Activated naive CD4-positive, alpha-beta T cell treated with anti-CD3 and anti-CD28 coated beads, Interleukin-2, amount 50 U/mL, for 72 hours (primary cell): ENCODE measurements around the gene SAMD8. TPM values are rescaled to one million over a fixed set of nuclear protein-coding genes. Genes with fewer than 3 reads are reported as not detected.
A peak's percentile ranks its signal among the peaks of the same experiment; 100 is the strongest.

Experiments
- ATAC-seq, 2 donors: fragments of 150-1000 bp; cut with Tn5 transposase; 2 replicates each; pipeline ENCODE4 v1.10.0; 2021; ENCODE audit warnings: mild to moderate bottlenecking in 2 of 2, moderate library complexity in 2 of 2
- DNase-seq, 2 donors: peaks; one replicate each; pipeline ENCODE4 v3.0.0; 2021 to 2022; ENCODE audit warnings: low spot score in 2 of 2
- H3K27ac Mint-ChIP-seq, 2 donors: one replicate each; pipeline ENCODE4 v1.8.0; 2022; ENCODE audit warnings: mild to moderate bottlenecking in 2 of 2, mixed read lengths in 2 of 2
- H3K36me3 Mint-ChIP-seq, 2 donors: one replicate each; pipeline ENCODE4 v1.8.0; 2022; ENCODE audit warnings: mixed read lengths in 2 of 2
- H3K9me3 Mint-ChIP-seq, 2 donors: one replicate each; pipeline ENCODE4 v1.8.0; 2022; ENCODE audit warnings: mixed read lengths in 2 of 2
- total RNA-seq, 2 donors: library from RNA; stranded (reverse); gene quantifications; one replicate each; pipeline ENCODE4 v1.2.3, GENCODE V29; 2022

Gene SAMD8
- total RNA-seq, 2 donors from 2014 or later = 24.9 to 32.2 TPM

DNA sequence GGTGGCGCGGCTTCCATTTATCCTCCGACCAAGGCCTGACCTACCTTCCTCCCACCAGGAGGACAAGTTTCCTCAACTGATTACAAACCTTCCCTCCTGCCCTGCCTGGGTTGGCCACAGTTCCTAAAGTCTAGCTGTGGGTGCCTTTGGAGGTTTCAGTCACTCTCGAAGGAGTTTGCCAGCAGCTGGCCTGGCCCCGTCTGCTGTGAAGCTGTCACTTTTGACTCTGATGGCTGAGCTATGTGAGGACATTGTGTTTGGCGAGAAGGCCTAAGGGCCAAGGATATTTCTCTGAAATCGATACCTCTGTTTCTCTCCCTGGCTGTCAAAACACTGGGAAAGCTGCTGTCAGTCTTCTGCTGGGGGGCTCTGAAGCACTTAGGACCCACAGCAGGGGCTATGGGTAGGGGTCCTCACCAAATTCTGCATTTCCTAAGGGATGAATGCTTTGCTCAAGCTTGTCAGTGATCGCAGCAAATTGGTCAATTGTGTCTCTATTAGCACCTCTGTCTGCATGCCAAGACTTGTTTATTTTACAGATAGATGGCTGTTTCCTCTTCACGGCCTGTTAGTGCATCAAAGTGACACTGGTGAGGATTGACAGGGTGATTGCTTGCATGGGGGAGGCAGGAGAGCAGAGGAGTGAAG lies 31.9 kb upstream of the SAMD8 start:
- Mint-ChIP-seq H3K9me3 (peaks cover 6 to 7% of the 10 kb centered on the region in 2 donors), H3K36me3 (peaks cover 6 to 7% of the 10 kb centered on the region in 2 donors), H3K27ac (no peak overlapping the region)
- DNase-seq (no peak), ATAC-seq (no peak)

DNA sequence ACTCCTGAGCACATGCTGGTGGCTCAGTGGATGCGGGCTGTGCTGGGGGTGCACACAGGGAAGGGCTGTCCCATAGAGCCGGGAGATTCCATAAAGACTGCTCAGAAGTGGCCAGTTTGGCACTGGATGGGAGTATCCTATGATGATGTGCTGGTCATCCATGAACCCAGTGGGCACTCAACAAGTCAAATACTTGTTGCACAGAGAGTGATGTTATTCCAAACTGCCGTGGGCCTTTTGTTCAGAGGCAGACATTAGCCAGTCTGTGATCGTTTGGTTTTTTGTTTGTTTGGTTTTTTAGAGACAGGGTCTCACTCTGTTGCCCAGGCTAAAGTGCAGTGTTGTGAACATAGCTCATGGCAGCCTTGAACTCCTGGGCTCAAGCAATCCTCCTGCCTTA lies 30.9 kb upstream of the SAMD8 start:
- H3K9me3 Mint-ChIP-seq = peaks cover 6 to 7% of the 10 kb centered on the region in 2 donors
- H3K27ac Mint-ChIP-seq = no peak overlapping the region
- peaks cover 6 to 7% of the 10 kb centered on the region in 2 donors for H3K36me3 Mint-ChIP-seq
- ATAC-seq (no peak), DNase-seq (no peak)

DNA sequence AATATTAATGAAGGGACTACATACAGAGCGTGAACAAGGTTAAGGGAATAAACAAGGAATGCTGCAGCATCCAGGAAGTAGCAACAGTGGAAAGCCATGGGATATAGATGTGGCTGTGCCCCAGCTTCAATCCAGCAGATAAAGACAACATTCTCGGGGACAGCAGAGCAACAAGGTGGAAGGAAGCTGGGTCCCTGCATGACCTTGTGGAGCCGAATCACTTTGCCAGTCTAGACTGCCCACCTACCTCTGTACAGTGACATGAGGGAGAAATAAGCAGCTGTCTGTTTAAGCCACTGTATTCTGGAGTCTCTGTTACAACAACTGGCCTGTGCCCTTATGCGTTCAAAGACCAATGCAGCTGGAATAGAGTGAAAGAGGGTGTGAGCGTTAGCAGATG lies 30.1 kb upstream of the SAMD8 start:
- no peak for DNase-seq
- no peak for ATAC-seq
- Mint-ChIP-seq H3K9me3 (peaks cover 6 to 7% of the 10 kb centered on the region in 2 donors), H3K36me3 (peaks cover 6 to 7% of the 10 kb centered on the region in 2 donors), H3K27ac (no peak overlapping the region)

DNA sequence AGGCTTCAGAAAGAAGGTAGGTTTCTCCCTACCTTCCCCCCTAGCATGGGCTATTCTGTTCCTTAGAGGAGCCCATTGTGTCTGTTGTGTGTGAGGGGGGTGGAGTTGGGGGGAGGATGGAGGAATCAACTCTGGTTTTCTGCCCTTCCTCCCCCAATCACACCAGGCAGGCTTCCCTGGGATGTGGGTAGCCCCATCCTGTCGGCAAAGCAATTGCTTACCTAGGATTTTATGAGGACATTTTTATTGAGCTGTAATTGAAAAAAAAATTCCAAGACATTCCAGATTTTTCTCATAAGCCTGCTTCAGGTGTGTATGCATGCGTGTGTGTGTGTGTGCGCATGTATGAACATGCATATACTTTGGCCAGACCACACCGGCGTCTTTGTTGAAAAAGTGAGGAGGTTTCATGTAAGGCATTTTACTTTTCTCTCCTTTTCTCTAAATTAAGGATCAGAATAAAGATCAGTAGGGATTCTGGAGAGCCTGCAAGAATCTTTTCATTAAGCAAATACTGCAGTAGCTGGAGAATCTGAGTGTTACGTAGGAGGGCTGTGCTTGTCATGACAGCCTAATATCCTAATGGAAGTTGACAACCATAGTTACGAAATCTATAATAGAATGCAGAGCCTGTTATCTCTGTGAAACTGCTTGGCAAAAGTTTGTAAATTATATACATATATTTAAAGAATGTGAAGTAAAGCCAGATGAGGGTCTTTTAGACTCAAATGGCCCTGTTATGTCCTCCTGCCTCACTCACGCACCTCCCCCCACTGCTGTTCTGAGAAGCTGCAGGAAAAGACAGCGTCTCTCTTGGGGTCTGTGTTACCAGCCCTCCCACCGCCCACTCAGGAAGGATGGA lies 27.3 kb upstream of the SAMD8 start:
- no peak for DNase-seq
- Mint-ChIP-seq H3K27ac (no peak overlapping the region), H3K36me3 (peaks cover 6 to 7% of the 10 kb centered on the region in 2 donors), H3K9me3 (peaks cover 6 to 7% of the 10 kb centered on the region in 2 donors)
- ATAC-seq = no peak

DNA sequence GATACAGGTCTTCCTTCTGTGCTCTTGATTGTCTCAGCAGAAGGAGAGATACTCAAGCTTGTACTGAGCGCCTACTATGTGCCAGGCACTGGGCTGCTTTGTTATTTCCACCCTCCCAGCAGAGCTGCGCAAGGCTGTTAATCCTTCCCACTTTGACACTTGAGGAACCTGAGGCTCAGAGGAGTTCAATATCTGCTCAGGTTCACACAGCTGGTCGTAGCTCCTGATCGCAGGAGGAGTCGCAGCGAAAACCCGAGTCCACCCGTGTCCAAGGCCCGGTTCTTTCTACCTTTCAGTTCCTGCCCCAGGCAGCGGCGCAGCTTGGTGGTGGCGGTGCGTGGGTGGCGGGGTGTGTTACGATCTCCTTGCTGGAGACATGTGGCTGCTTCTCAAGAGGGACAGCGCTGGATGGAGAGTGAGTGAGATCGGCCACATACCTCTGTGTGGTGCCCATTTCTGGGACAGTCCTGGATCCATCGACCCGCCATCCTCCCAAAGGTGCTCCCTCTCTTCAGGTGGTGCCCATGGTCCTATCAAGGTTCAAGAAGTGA lies 26.5 kb upstream of the SAMD8 start:
- Mint-ChIP-seq H3K9me3 (peaks cover 6 to 7% of the 10 kb centered on the region in 2 donors), H3K36me3 (peaks cover 6 to 7% of the 10 kb centered on the region in 2 donors), H3K27ac (no peak overlapping the region)
- DNase-seq (no peak), ATAC-seq (no peak)

DNA sequence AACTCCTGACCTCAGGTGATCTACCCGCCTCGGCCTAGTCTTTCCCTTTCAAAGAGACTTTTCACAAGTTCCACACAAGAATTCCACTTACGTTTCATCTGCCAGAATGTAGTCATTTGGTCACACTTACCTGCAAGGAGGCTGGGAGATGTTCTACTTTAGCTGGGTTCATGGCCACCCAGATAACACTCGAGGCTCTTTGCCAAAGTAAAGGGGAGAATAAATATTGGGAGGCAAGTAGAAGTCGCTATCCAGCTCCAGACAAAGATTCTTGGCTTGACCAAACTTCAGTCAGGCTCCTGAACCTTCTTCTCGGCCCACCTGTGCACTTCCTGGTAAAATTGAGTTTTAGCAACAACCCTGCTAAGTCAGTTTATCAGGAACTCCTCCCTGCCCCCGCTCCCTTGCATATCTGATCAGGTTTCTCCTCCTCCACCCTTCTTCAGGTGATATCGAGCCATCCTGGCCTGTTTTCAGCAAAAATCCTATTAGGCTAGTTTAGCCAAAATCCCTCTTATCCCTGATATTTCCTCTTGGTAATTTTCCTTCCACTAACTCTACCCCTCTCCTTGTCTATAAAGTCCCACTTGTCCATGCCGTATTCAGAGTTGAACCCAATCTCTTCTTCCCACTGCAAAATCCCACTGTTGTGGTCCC lies 25.1 kb upstream of the SAMD8 start:
- ATAC-seq = no peak
- Mint-ChIP-seq H3K36me3 (peaks cover 2 to 3% of the 10 kb centered on the region in 2 donors), H3K27ac (no peak overlapping the region), H3K9me3 (peaks cover 2 to 3% of the 10 kb centered on the region in 2 donors)
- DNase-seq = no peak

DNA sequence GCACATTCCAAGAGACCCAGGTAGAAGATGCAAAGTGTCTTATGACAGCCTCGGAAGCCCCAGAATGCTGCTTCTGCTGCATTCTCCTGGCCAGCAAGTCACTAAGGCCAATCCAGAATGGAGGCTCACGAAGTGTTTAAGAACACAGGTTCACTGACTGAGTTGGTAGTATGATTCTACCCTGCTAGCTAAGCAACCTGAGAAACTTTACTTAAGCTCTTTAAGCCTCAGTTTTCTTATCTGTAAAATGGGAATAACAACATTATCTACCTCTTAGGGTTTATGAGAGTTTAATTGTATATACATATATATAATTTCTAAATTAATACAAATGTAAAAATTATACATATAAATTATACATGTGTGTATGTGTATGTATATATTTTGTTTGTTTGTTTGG lies 22.8 kb upstream of the SAMD8 start:
- Mint-ChIP-seq H3K9me3 (no peaks in the 10 kb centered on the region), H3K27ac (no peak overlapping the region), H3K36me3 (no peaks in the 10 kb centered on the region)
- DNase-seq = no peak
- ATAC-seq = no peak

DNA sequence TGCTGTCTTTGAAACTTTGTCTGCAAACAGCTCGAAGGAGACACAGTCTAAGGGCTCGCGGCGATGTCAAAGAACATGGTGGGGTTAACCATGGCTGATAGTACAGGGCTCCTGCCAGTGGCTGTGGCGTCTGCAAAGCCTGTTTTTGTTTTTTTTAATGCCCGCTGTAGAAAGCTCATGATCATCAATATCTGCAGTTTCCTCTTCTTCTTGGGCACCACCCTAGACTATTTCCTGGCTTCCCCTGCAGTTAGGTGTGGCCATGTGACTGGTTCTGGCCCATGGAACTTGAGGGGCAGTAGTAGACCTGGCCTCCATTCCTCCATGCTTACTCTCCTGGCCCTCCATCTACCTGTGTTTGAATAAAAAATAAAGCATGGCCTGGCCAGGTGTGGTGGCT lies 21.8 kb upstream of the SAMD8 start:
- no peak for DNase-seq
- Mint-ChIP-seq H3K36me3 (no peaks in the 10 kb centered on the region), H3K27ac (no peak overlapping the region)

DNA sequence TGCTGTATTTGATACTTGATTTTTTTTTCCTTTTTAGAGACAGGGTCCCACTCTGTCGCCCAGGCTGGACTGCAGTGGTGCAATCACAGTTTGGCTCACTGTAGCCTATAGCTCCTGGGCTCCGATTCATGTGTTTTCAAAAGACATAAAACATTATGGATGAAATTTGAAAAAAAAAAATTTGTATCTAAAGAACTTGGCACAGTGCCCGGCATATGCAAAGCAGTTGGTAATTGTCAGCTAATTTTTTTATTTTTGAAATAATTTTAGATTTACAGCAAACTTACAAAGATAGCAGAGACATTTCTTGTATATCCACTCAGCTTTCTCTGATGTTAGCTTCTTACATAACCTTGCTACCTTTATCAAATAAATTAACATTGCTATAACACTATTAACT lies 20.3 kb upstream of the SAMD8 start:
- H3K27ac Mint-ChIP-seq = no peak overlapping the region
- no peaks in the 10 kb centered on the region for H3K9me3 Mint-ChIP-seq
- DNase-seq = no peak
- ATAC-seq = no peak
- no peaks in the 10 kb centered on the region for H3K36me3 Mint-ChIP-seq

More for the DNA sequence above, 21.8 kb upstream of the SAMD8 start:
- H3K9me3 Mint-ChIP-seq = no peaks in the 10 kb centered on the region
- no peak for ATAC-seq

DNA sequence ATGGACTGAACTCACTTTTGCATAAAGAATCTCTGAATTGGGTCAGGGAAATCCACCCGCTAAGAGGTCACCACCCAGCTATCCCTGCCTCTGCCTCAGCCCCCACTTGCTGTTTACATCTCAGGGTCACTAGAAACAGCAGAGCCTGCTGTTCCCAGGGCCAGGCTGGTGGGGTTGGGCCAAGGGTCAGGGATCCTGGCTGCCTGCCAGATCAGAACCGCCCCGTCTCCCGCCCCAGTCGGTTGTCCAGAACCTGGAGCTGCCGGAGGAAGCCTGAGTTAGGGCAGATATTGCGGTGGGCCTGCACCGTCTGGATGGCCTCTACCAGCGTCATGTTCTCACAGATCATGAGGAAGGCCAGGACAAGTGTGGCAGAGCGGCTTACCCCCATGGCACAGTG lies 17.0 kb upstream of the SAMD8 start:
- DNase-seq (no peak), ATAC-seq (no peak)
- Mint-ChIP-seq H3K9me3 (no peaks in the 10 kb centered on the region), H3K27ac (no peak overlapping the region), H3K36me3 (no peaks in the 10 kb centered on the region)

DNA sequence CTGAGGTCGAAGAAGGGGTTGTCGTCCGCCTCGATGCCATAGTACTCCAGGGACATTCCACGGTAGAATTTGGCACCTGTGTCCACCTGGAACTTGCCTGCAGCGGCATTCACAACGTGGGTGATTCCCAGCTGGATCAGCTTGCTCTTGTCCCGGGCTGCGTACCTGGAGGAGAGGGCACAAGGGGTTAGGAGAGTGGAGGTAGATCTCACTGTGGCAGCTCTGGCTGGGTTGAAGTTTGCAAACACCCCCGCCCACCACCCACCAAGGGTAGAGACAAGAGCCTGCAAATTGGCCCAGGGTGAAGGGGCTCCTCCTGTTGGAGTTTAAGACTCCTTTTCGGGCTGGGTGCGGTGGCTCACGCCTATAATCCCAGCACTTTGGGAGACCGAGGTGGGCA lies 15.8 kb upstream of the SAMD8 start:
- no peak for ATAC-seq

DNA sequence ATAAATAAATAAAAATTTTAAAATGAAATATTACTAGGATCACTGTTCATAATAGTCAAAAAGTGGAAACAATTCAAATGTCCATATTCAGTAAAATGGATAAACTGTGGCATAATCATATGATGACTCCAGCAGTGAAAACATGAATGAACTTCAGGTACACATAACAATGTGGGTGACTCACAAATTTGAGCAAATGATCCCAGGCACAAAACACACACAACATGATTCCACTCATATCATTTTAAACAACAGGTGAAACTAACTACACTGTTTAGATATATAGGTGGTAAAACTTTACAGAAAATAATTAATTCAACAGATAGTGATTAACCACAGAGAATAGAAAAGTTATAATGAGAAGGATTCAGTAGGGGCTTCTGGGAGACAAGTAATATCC lies 14.7 kb upstream of the SAMD8 start:
- ATAC-seq (no peak), DNase-seq (no peak)
- Mint-ChIP-seq H3K36me3 (no peaks in the 10 kb centered on the region), H3K27ac (no peak overlapping the region), H3K9me3 (no peaks in the 10 kb centered on the region)

More for the DNA sequence above, 15.8 kb upstream of the SAMD8 start:
- no peak for DNase-seq
- Mint-ChIP-seq H3K27ac (peak overlapping the region in 1 of 2 donors; percentile 54), H3K36me3 (no peaks in the 10 kb centered on the region), H3K9me3 (no peaks in the 10 kb centered on the region)

DNA sequence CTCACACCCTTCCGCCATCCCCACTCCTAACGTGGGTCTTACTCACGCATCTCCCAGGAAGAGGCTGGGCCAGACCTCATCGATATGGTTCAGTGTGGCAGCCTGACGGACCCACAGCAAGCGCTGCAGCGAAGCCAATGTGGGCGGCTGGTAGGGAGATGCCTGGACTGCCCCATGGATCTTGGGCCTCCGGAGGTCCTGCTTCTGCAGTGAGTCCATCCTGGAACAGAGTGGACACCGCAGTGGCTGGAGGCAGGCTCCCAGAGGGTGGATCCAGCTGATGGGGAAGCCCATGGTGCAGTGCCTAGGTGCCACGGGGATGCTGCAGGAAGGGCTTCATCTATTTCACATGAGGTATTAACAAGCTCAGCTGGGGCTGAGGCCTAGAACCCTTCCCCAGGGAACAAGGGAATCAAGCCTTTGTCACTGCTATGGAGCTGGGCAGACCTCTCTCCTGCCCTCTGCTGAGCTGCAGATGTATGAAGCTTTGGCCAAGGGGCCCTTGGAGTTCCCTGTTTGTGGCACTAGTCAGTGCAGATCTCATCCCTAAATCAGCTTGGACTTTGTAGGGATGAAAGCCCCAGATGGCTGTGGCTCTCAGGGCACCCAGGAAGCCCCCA lies 13.7 kb upstream of the SAMD8 start:
- DNase-seq (no peak), ATAC-seq (no peak)
- Mint-ChIP-seq H3K9me3 (no peaks in the 10 kb centered on the region), H3K36me3 (no peaks in the 10 kb centered on the region), H3K27ac (no peak overlapping the region)

DNA sequence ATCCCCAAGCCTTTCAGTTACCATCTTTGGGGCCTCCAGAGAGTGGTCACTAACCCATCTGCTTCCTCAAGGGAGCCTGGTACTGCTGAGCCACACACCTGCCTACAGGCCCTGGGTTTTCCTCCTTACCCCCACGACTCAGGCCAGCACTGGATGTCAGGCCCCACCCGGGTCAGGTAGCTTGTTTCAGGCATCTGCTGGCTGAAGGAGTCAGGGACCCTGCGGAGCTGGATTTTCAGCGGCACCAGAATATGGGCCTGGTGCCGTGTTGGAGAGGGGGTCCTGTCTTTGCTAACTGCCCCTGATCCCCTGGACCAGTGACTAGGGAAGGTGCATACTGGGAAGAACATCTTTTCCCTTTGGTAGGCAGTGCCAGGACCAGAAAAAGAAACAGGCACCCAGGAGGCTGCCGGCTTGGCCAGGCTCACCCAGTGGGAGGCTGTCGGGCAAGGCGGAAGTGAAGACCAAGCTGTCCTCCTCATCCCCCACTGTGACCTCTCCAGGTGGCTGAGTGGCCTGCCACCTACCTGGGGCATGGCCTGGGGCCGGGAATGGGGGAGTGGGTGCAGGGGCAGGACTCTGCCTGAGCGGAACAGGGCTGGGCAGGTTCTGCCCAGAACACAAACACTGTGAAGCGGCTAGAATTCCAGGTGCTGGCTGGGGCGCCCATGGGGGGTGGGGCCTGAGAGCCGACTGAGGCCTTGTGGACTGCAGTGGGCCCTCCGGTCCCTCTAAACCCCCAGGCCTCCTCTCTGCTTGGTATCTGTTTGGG lies 12.4 kb upstream of the SAMD8 start:
- peak overlapping the region in 1 of 2 donors; percentile 70 for H3K27ac Mint-ChIP-seq
- ATAC-seq (no peak), DNase-seq (no peak)
- no peaks in the 10 kb centered on the region for H3K9me3 Mint-ChIP-seq
- H3K36me3 Mint-ChIP-seq = no peaks in the 10 kb centered on the region

DNA sequence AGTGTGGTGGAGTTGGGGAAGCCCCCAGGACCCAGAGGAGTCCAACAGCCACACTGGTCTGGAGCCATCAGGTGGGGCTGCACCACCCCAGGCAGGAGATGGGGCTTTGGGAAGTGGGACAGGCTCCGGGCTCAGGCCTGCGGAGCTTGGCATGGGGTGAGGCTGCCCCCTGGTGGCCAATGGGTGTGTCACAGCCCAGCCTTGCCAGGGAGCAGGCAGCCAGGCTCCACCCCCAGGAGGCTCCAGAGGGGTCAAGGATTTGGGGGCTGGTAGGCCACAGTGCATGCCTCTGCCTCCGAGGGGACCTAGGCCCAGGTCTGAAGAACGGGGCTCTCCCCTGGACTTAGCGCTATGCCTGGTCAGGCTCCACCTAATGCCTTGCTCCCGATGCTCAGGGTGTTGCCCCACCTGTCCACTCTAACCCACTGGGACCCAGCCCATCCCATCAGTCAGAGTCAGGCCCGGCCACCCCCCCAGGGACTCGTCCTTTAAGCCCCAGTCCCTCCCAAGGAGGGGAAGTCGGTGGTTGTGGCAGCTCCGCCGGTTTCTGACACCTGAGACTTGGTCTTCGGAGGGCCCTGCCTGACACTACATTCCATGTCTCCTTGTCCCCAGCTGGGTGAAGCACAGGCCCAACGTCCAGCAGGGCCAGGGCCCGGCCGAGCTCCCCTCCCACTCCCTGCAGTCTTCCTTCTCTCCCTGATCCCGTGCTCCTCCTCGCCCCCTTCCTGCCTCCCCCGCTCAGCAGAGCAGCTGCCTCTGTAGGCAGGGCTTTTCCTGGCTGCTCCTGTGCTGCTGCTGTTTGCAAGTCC lies 11.3 kb upstream of the SAMD8 start:
- Mint-ChIP-seq H3K9me3 (no peaks in the 10 kb centered on the region), H3K27ac (peak overlapping the region in 1 of 2 donors; percentile 70), H3K36me3 (no peaks in the 10 kb centered on the region)
- DNase-seq = peak; percentile 79 to 89
- peak; percentile 94 for ATAC-seq
